HG03060 (cell line): ENCODE measurements around the gene PCDHGC3.

Experiments
- ATAC-seq: cut with Tn5 transposase; IDR thresholded peaks from one replicate; pipeline ENCODE4 v1.9.1; 2021; ENCODE audit warnings: low read depth, moderate number of reproducible peaks; ENCODE audit not compliant: unreplicated experiment

PCDHGC3 gene

GRCh38 chr5:141484641-141485311 is 9.0 kb downstream of the PCDHGC3 start, which contains the start of gene PCDHGC4:
PCDHGC4 (plus strand) TSS chr5:141485030; CDS start chr5:141485174, 144 bp downstream.
- ATAC-seq = no peak

- ATAC-seq = no peak
Observed at GRCh38 chr5:141485321-141486055, 9.7 kb downstream of the PCDHGC3 start.

- no peak for ATAC-seq
Observed at GRCh38 chr5:141486091-141486490, 10.3 kb downstream of the PCDHGC3 start.

GRCh38 chr5:141487131-141487530 is 11.4 kb downstream of the PCDHGC3 start:
- no peak for ATAC-seq

GRCh38 chr5:141488591-141489561 is 13.1 kb downstream of the PCDHGC3 start, which contains the start of gene PCDHGC5:
PCDHGC5 (plus strand) TSS chr5:141489081; CDS start chr5:141489241, 160 bp downstream.
- no peak for ATAC-seq

- ATAC-seq = no peak
Observed at GRCh38 chr5:141489841-141490240, 14.1 kb downstream of the PCDHGC3 start.

GRCh38 chr5:141490271-141490670 is 14.5 kb downstream of the PCDHGC3 start:
- ATAC-seq = no peak

GRCh38 chr5:141490771-141491170 is 15.0 kb downstream of the PCDHGC3 start:
- ATAC-seq = no peak

GRCh38 chr5:141491323-141492167 is 15.8 kb downstream of the PCDHGC3 start:
- ATAC-seq = no peak

- ATAC-seq = no peak
Observed at GRCh38 chr5:141492168-141492885, 16.6 kb downstream of the PCDHGC3 start.

GRCh38 chr5:141493500-141494422 is 18.0 kb downstream of the PCDHGC3 start:
- ATAC-seq = no peak

- ATAC-seq = no peak
Observed at GRCh38 chr5:141494761-141495452, 19.1 kb downstream of the PCDHGC3 start.

GRCh38 chr5:141495453-141495811 is 19.7 kb downstream of the PCDHGC3 start:
- no peak for ATAC-seq

- no peak for ATAC-seq
Observed at GRCh38 chr5:141496038-141496437, 20.3 kb downstream of the PCDHGC3 start.

- no peak for ATAC-seq
Observed at GRCh38 chr5:141501761-141502160, 26.0 kb downstream of the PCDHGC3 start.

- ATAC-seq = no peak
Observed at GRCh38 chr5:141503681-141504080, 27.9 kb downstream of the PCDHGC3 start.

GRCh38 chr5:141504216-141504615 is 28.4 kb downstream of the PCDHGC3 start:
- ATAC-seq = no peak
